K562 (cell line): Measurements from ENCODE around the gene CRKL. TPM values are rescaled to one million over a fixed set of nuclear protein-coding genes. Genes with fewer than 3 reads are reported as not detected.

Experiments used
- BRD4 ChIP-seq: fragments of 200-600 bp; sonication (generic); IDR thresholded peaks from 2 replicates; pipeline ENCODE4 v1.6.1; 2017; ENCODE audit warnings: inconsistent platforms
- CREM ChIP-seq: IDR thresholded peaks from 2 replicates; pipeline ENCODE4 v1.6.1; 2014; ENCODE audit warnings: antibody characterized with exemption, low read depth
- FUS ChIP-seq: fragments of 200-400 bp; formaldehyde crosslinking; optimal IDR thresholded peaks from 2 replicates; pipeline ENCODE3; 2017; ENCODE audit warnings: low read depth, low read length
- KDM5B ChIP-seq: fragments of 200-600 bp; sonication (generic); IDR thresholded peaks from 2 replicates; pipeline ENCODE4 v1.6.1; 2012; ENCODE audit warnings: low read depth, mild to moderate bottlenecking, moderate library complexity, low read length, control low read depth, inconsistent platforms; ENCODE audit not compliant: insufficient replicate concordance
- MYC ChIP-seq, 2 experiments: fragments of 250-450 bp in 1 of 2; sonication (Bioruptor Pico) in 1 of 2; IDR thresholded peaks; 2 replicates each; pipeline versions ENCODE4 v1.5.1 to v1.6.1; 2012 to 2021; ENCODE audit warnings: low read depth in 2 of 2, borderline replicate concordance in 1 of 2, improper control_type of control experiment in 1 of 2, low read length in 1 of 2, mild to moderate bottlenecking in 1 of 2, moderate library complexity in 1 of 2
- NR2C2 ChIP-seq, 2 experiments: fragments of 200-800 bp in 1 of 2; sonication (Bioruptor generic) in 1 of 2; sonication (generic) in 1 of 2; formaldehyde crosslinking in 1 of 2; IDR thresholded peaks; 2 replicates each; pipeline versions ENCODE4 v1.6.1 to v1.8.0; 2016 to 2022; ENCODE audit warnings: mild to moderate bottlenecking in 1 of 2, missing compliant biosample characterization in 1 of 2, missing genetic modification characterization in 1 of 2, missing genetic modification reagents in 1 of 2
- RCOR1 ChIP-seq, 2 experiments: IDR thresholded peaks; 2 replicates each; pipeline ENCODE4 v1.6.1; 2012; ENCODE audit warnings: low read depth in 2 of 2, low read length in 2 of 2, borderline replicate concordance in 1 of 2, improper control_type of control experiment in 1 of 2
- SETDB1 ChIP-seq: IDR thresholded peaks from one replicate; pipeline ENCODE4 v1.6.1; 2012; ENCODE audit warnings: low read length, control low read depth, inconsistent platforms
- TOE1 ChIP-seq, 2 experiments: fragments of 450-650 bp in 1 of 2; sonication (generic) in 1 of 2; formaldehyde crosslinking in 1 of 2; IDR thresholded peaks; 2 replicates each; pipeline versions ENCODE4 v1.7.1 to v1.8.0; 2016 to 2022; ENCODE audit warnings: borderline replicate concordance in 2 of 2, mild to moderate bottlenecking in 2 of 2, antibody characterized with exemption in 1 of 2, inconsistent platforms in 1 of 2, low read depth in 1 of 2, missing genetic modification reagents in 1 of 2, moderate library complexity in 1 of 2
- polyA plus RNA-seq, 8 experiments: library from polyadenylated mRNA; depleted of rRNA in 4 of 8; stranded (reverse) in 5 of 8; unstranded in 3 of 8; fragments of >200 nt; fragmentation: Nextera tagmentation in 2 of 8; fragmentation: Illumina TruSeq in 1 of 8; extraction: Ambion mirVana in 2 of 8; extraction: Trizol in 1 of 8; gene quantifications; 2 replicates each; pipeline versions ENCODE4 v1.2.1 to v1.2.3, GENCODE V29; 2011 to 2014; ENCODE audit warnings: inconsistent platforms in 1 of 8, missing spikeins in 1 of 8
- total RNA-seq, 7 experiments: library from RNA; depleted of rRNA in 6 of 7; stranded (reverse); fragments of >200 nt in 6 of 7; fragmentation: Illumina TruSeq in 2 of 7; extraction: Trizol in 2 of 7; gene quantifications; 2 replicates each; pipeline versions ENCODE4 v1.2.1 to v1.2.3, GENCODE V29; 2011 to 2021; ENCODE audit warnings: low replicate concordance in 1 of 7
- TF ChIP-seq, protein P1 (sequence below), 2 experiments: fragments of 150-350 bp in 1 of 2; IDR thresholded peaks; 2 replicates each; pipeline ENCODE4 v1.6.1; 2012 to 2016; ENCODE audit warnings: low read depth in 2 of 2, low read length in 2 of 2, mild to moderate bottlenecking in 1 of 2, moderate library complexity in 1 of 2
- TF ChIP-seq, protein P2 (sequence below): sonication (generic); formaldehyde crosslinking; IDR thresholded peaks from 2 replicates; pipeline ENCODE4 v1.8.1; 2022; ENCODE audit warnings: missing genetic modification reagents
- TF ChIP-seq, protein P3 (sequence below): fragments of 250-450 bp; sonication (Bioruptor Pico); IDR thresholded peaks from 2 replicates; pipeline ENCODE4 v1.8.0; 2021; ENCODE audit warnings: borderline replicate concordance, mild to moderate bottlenecking, moderate library complexity; ENCODE audit not compliant: poor library complexity, severe bottlenecking

The CRKL gene
- total and polyA plus RNA-seq, 9 of the 15 experiments (the other 6 are each of a cell fraction or from before 2014, with no cell fraction given) = 100 to 263 (median 124) TPM

GRCh38 chr22:20916916-20917810, at the start of gene CRKL (continued):
- TF ChIP-seq, protein P1, sequence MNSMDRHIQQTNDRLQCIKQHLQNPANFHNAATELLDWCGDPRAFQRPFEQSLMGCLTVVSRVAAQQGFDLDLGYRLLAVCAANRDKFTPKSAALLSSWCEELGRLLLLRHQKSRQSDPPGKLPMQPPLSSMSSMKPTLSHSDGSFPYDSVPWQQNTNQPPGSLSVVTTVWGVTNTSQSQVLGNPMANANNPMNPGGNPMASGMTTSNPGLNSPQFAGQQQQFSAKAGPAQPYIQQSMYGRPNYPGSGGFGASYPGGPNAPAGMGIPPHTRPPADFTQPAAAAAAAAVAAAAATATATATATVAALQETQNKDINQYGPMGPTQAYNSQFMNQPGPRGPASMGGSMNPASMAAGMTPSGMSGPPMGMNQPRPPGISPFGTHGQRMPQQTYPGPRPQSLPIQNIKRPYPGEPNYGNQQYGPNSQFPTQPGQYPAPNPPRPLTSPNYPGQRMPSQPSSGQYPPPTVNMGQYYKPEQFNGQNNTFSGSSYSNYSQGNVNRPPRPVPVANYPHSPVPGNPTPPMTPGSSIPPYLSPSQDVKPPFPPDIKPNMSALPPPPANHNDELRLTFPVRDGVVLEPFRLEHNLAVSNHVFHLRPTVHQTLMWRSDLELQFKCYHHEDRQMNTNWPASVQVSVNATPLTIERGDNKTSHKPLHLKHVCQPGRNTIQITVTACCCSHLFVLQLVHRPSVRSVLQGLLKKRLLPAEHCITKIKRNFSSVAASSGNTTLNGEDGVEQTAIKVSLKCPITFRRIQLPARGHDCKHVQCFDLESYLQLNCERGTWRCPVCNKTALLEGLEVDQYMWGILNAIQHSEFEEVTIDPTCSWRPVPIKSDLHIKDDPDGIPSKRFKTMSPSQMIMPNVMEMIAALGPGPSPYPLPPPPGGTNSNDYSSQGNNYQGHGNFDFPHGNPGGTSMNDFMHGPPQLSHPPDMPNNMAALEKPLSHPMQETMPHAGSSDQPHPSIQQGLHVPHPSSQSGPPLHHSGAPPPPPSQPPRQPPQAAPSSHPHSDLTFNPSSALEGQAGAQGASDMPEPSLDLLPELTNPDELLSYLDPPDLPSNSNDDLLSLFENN (IDR thresholded peaks at IDR 0.05; ENCODE audit: low read depth in 2 of 2, low read length in 2 of 2) = peak in 1 of 2 experiments; percentile 90; a peak in 2 of 4 replicates
- peak; percentile 90 for TF ChIP-seq KDM5B
- TF ChIP-seq, protein P2, sequence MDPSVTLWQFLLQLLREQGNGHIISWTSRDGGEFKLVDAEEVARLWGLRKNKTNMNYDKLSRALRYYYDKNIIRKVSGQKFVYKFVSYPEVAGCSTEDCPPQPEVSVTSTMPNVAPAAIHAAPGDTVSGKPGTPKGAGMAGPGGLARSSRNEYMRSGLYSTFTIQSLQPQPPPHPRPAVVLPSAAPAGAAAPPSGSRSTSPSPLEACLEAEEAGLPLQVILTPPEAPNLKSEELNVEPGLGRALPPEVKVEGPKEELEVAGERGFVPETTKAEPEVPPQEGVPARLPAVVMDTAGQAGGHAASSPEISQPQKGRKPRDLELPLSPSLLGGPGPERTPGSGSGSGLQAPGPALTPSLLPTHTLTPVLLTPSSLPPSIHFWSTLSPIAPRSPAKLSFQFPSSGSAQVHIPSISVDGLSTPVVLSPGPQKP (CRISPR knock-in tag) = no peak
- peak; percentile 99 for TF ChIP-seq FUS
- peak; percentile 74 for TF ChIP-seq SETDB1
- peak; percentile 99 for TF ChIP-seq MYC (IDR thresholded peaks at IDR 0.05; ENCODE audit: low read depth, low read length)
- no peak for TF ChIP-seq MYC (CRISPR knock-in tag; IDR thresholded peaks at IDR 0.05; ENCODE audit: borderline replicate concordance, low read depth)
- no peak for TF ChIP-seq TOE1 (IDR thresholded peaks at IDR 0.05; ENCODE audit: borderline replicate concordance)
- peak; percentile 82; the same call in 1 of the 2 replicates for TF ChIP-seq TOE1 (CRISPR knock-in tag; IDR thresholded peaks at IDR 0.05; ENCODE audit: borderline replicate concordance, low read depth)
- peak; percentile 87 for TF ChIP-seq NR2C2 (CRISPR knock-in tag; IDR thresholded peaks at IDR 0.05)
- TF ChIP-seq NR2C2 (tag; IDR thresholded peaks at IDR 0.05) = no peak
- TF ChIP-seq, protein P3, sequence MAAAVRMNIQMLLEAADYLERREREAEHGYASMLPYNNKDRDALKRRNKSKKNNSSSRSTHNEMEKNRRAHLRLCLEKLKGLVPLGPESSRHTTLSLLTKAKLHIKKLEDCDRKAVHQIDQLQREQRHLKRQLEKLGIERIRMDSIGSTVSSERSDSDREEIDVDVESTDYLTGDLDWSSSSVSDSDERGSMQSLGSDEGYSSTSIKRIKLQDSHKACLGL (CRISPR knock-in tag) = no peak
- peak; percentile 98 for TF ChIP-seq BRD4
- TF ChIP-seq RCOR1 (IDR thresholded peaks at IDR 0.05; ENCODE audit: borderline replicate concordance in 1 of 2, low read depth in 2 of 2, low read length in 2 of 2) = peak; percentile 95 to 96
- no peak for TF ChIP-seq CREM
- TF ChIP-seq, all 486 proteins: peak for 66
